WI38 (cell line): ENCODE data around the gene ATXN10.

Experiments
- H3K4me3 ChIP-seq: 2 replicates; pipeline ENCODE4 v1.5.1; 2011; ENCODE audit warnings: low read depth, mild to moderate bottlenecking, control low read depth, low read length
- CTCF ChIP-seq: IDR thresholded peaks from 2 replicates; pipeline ENCODE4 v1.5.1; 2012; ENCODE audit warnings: low read depth, mild to moderate bottlenecking, control low read depth, low read length

ATXN10 gene

GRCh38 chr22:45860201-45860600, 188.6 kb downstream of the ATXN10 start:
- no peak overlapping the region for H3K4me3 ChIP-seq
- TF ChIP-seq CTCF = no peak

- no peak overlapping the region for H3K4me3 ChIP-seq
- TF ChIP-seq CTCF = no peak
Measured at GRCh38 chr22:45861259-45861658, 189.6 kb downstream of the ATXN10 start.

GRCh38 chr22:45863981-45864751, 192.5 kb downstream of the ATXN10 start:
- TF ChIP-seq CTCF = peak; percentile 98
- H3K4me3 ChIP-seq = no peak overlapping the region

GRCh38 chr22:45864959-45865476, 193.4 kb downstream of the ATXN10 start:
- no peak for TF ChIP-seq CTCF
- no peak overlapping the region for H3K4me3 ChIP-seq

- TF ChIP-seq CTCF = no peak
- no peak overlapping the region for H3K4me3 ChIP-seq
Measured at GRCh38 chr22:45865561-45866125, 194.0 kb downstream of the ATXN10 start.

GRCh38 chr22:45866126-45866645, 194.6 kb downstream of the ATXN10 start:
- no peak for TF ChIP-seq CTCF
- no peak overlapping the region for H3K4me3 ChIP-seq

- H3K4me3 ChIP-seq = no peak overlapping the region
- TF ChIP-seq CTCF = no peak
Measured at GRCh38 chr22:45866646-45867117, 195.0 kb downstream of the ATXN10 start.
